GM23248 (cell line): ENCODE data around the gene BOLA2. TPM values are rescaled to one million over a fixed set of nuclear protein-coding genes. Genes with fewer than 3 reads are reported as not detected.
"Not testable (repeated sequence)": the region's sequence is repeated elsewhere in the genome, so short reads cannot be mapped to it uniquely, and the experiment has no call there.

Experiments used
- DNase-seq: peaks from one replicate; pipeline ENCODE4 v3.0.0-alpha.2; 2015
- H2AFZ ChIP-seq: fragments of 200-600 bp; sonication (generic); 2 replicates; pipeline ENCODE4 v1.6.1; 2016; ENCODE audit warnings: antibody characterized with exemption
- H3F3A ChIP-seq: fragments of 200-600 bp; sonication (generic); 2 replicates; pipeline ENCODE4 v1.6.1; 2016; ENCODE audit warnings: mild to moderate bottlenecking, antibody characterized with exemption, mixed run types; ENCODE audit not compliant: insufficient read depth
- H3K27ac ChIP-seq: fragments of 200-600 bp; sonication (generic); 2 replicates; pipeline ENCODE4 v1.5.1; 2016; ENCODE audit warnings: mild to moderate bottlenecking
- H3K27me3 ChIP-seq: fragments of 200-600 bp; sonication (generic); replicated peaks from 2 replicates; pipeline ENCODE4 v1.6.1; 2016; ENCODE audit warnings: mild to moderate bottlenecking; ENCODE audit not compliant: insufficient read depth
- H3K36me3 ChIP-seq: fragments of 200-600 bp; sonication (generic); 2 replicates; pipeline ENCODE4 v1.6.1; 2016; ENCODE audit warnings: low read depth, mild to moderate bottlenecking
- H3K4me1 ChIP-seq: fragments of 200-600 bp; sonication (generic); 2 replicates; pipeline ENCODE4 v1.6.1; 2016; ENCODE audit warnings: mild to moderate bottlenecking; ENCODE audit not compliant: insufficient read depth
- H3K4me2 ChIP-seq: fragments of 200-600 bp; sonication (generic); one replicate; pipeline ENCODE4 v1.6.1; 2016; ENCODE audit warnings: mild to moderate bottlenecking; ENCODE audit not compliant: unreplicated experiment
- H3K4me3 ChIP-seq: fragments of 200-600 bp; sonication (generic); 2 replicates; pipeline ENCODE4 v1.5.1; 2016; ENCODE audit warnings: mild to moderate bottlenecking
- H3K79me2 ChIP-seq: fragments of 200-600 bp; sonication (generic); 2 replicates; pipeline ENCODE4 v1.6.1; 2016; ENCODE audit warnings: mild to moderate bottlenecking; ENCODE audit not compliant: insufficient read depth
- H3K9ac ChIP-seq: fragments of 200-600 bp; sonication (generic); 2 replicates; pipeline ENCODE4 v1.6.1; 2016; ENCODE audit warnings: mild to moderate bottlenecking
- H3K9me2 ChIP-seq: fragments of 200-600 bp; sonication (generic); 2 replicates; pipeline ENCODE4 v1.6.1; 2016; ENCODE audit warnings: mixed run types, mild to moderate bottlenecking, moderate library complexity; ENCODE audit not compliant: insufficient read depth
- H3K9me3 ChIP-seq: fragments of 200-600 bp; sonication (generic); one replicate; pipeline ENCODE4 v1.6.1; 2017; ENCODE audit warnings: low read depth
- H4K20me1 ChIP-seq: fragments of 200-600 bp; sonication (generic); 2 replicates; pipeline ENCODE4 v1.6.0; 2016; ENCODE audit not compliant: insufficient read depth
- WGBS, 2 experiments: methylation state at CpG; one replicate each; pipeline ENCODE4 v1.1.6; 2015 to 2017; ENCODE audit warnings: low lambda C conversion rate in 2 of 2, low coverage in 1 of 2; ENCODE audit errors: missing lambda C conversion rate in 2 of 2; 5-methylcytosine and 5-hydroxymethylcytosine counted together
- in situ Hi-C: fragments of 300-500 bp; cut with MboI; formaldehyde crosslinking; loops from 2 replicates; pipeline ENCODE4 v1.15.0; 2020
- polyA plus RNA-seq: library from polyadenylated mRNA; unstranded; fragments of >200 nt; fragmentation: Nextera tagmentation; extraction: Ambion mirVana; gene quantifications from 2 replicates; pipeline ENCODE4 v1.2.1, GENCODE V29; 2016
- total RNA-seq: library from RNA; depleted of rRNA; stranded (reverse); fragments of >200 nt; shearing (Covaris generic); gene quantifications from 2 replicates; pipeline ENCODE4 v1.2.3, GENCODE V29; 2014

Gene BOLA2
- total and polyA plus RNA-seq, 2 experiments from 2014 or later: 7.2 to 13.9 TPM

DNA sequence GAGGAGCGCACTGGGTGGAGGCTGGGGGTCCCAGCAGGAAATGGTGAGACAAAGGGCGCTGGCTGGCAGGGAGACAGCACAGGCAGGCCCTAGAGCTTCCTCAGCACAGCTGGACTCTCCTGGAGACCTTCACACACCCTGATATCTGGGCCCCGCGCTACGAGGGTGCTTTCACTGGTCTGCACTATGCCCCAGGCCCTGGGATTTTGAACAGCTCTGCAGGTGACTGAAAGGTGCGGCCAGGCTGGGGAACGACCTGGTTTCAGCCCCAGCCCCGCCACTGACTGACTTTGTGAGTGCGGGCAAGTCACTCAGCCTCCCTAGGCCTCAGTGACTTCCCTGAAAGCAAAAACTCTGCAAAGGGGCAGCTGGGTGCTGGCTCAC, 6.5 kb upstream of the BOLA2 start:
- H3K27ac ChIP-seq, DNase-seq, H3K4me2 ChIP-seq, H3K4me3 ChIP-seq, H3K4me1 ChIP-seq, H3F3A ChIP-seq, H2AFZ ChIP-seq, H3K9me3 ChIP-seq, in situ Hi-C loops, H3K36me3 ChIP-seq, H3K27me3 ChIP-seq, H3K79me2 ChIP-seq, H3K9me2 ChIP-seq, H4K20me1 ChIP-seq, H3K9ac ChIP-seq: not testable (repeated sequence)
- WGBS, 2 experiments: no CpG with 5 or more reads among the region's 9 CpGs

DNA sequence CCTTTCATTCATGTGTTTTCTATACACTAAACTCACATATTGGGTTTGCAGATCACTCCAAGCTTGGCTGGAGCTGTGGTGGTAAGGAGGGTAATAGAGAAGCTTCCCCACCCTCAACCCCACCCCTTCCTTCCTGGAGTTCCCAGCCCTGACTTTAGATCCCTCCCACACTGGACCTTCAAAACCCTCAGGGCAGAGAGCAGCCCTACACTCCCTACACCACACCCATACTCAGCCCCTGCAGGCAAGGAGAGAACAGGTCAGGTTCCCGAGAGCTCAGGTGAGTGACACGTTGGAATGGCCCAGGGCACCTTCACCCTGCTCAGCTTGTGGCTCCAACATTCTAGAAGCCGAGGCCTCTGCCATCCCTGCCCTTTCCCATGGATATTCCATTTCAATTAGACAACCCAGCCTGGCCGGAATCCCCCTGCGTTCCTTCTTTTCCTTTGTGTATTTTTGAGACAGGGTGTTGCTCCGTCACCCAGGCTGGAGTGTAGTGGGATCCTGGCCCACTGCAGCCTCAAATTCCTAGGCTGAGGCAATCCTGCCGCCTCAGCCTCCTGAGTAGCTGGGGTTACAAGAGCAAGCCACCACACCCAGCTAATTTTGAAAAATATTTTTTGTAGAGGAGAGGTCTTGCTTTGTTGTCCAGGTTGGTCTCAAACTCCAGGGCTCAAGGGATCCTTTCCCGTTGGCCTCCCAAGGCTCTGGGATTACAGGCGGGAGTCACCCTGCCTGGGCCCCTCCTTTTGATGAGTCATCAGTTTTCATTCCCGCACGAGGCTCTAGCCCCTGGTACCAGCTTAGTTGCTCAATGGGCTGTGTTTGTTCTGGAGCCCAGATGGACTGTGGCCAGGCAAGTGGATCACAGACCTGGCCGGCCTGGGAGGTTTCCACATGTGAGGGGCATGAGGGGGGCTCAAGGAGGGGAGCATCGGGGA, 5.8 kb upstream of the BOLA2 start, which contains the start of gene SULT1A4:
Gene SULT1A4, plus strand, starts transcription at position 208 of the 941 bp plus-strand sequence. CDS start 1,473 bp downstream, outside the sequence.
- H2AFZ ChIP-seq, H3K9me2 ChIP-seq, H3K4me3 ChIP-seq, H3K36me3 ChIP-seq, H3K4me1 ChIP-seq, H3F3A ChIP-seq, H3K79me2 ChIP-seq, DNase-seq, H3K27me3 ChIP-seq, H3K9me3 ChIP-seq, H4K20me1 ChIP-seq, H3K9ac ChIP-seq, in situ Hi-C loops, H3K4me2 ChIP-seq, H3K27ac ChIP-seq: not testable (repeated sequence)
- no CpG with 5 or more reads among the region's 13 CpGs for WGBS, 2 experiments

DNA sequence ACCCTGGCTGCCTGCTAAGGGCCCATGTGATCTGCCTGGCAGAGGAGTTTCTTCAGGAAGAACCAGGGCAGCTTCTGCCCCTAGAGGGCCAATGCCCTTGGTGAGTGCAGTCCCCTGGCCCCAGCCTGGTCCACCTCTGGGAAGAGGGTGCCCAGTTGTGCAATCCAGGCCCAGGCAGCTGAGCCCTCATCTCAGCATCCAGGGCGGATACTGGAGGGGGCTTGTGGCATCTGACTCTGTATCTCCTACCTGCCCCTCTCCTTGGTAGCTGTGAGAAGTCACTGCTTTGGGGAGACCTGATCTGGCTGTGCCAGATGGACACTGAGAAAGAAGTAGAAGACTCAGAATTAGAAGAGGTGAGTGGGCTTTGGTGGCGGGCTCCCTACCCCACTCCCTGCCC, 3.5 kb upstream of the BOLA2 start:
- in situ Hi-C loops, H3K79me2 ChIP-seq, H3K4me2 ChIP-seq, H4K20me1 ChIP-seq, H3K4me3 ChIP-seq, H3K27me3 ChIP-seq, DNase-seq, H2AFZ ChIP-seq, H3K36me3 ChIP-seq, H3K9me2 ChIP-seq, H3K27ac ChIP-seq, H3K4me1 ChIP-seq, H3K9me3 ChIP-seq, H3K9ac ChIP-seq, H3F3A ChIP-seq: not testable (repeated sequence)
- 85% methylated on average over 1 of the region's 2 CpGs for WGBS, 2 experiments

DNA sequence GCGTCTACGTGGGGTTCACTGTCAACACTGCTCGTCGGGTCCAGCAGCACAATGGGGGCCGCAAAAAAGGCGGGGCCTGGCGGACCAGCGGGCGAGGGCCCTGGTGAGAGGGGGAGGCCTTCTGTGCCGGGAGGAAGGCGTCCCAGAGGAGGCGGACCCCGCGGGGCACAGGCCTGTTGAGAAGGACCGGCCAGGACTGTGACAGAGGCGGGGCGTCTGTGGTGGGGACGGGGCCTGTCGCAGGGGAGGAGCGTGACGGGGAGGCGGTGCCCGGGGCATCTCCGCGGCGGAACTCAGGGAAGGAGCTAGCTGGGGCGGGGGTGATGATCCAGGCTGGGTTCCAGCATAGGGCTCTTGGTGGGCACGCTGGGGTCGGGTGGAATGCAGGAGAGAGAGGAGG, 677 bp upstream of the BOLA2 start:
- H3F3A ChIP-seq, DNase-seq, H3K27me3 ChIP-seq, H2AFZ ChIP-seq, H3K9me2 ChIP-seq, H3K9ac ChIP-seq, H3K79me2 ChIP-seq, H3K4me2 ChIP-seq, H3K27ac ChIP-seq, H3K4me1 ChIP-seq, H3K36me3 ChIP-seq, H3K4me3 ChIP-seq, in situ Hi-C loops, H4K20me1 ChIP-seq, H3K9me3 ChIP-seq: not testable (repeated sequence)
- WGBS, 2 experiments: no CpG with 5 or more reads among the region's 29 CpGs

DNA sequence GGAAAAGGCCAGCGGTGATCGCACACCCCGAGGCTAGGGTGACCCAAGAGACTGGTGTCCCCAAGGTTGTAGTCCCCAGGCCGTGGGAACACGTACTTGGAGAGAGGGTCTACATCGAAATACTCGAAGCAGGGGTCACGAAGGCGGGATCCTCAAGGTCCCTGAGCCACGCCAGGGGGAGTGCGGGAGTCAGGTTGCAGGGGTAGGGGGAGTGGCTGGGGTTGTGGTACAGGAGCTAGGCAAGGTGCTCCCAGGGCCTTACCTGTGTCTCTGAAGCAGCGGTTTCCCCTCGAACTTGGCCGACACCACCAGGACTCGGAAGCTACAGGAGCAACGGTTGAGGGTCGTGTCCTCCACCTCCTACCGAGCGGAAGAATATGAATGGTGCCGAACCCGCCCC, 397 bp downstream of the BOLA2 start:
- H3K4me2 ChIP-seq, in situ Hi-C loops, H2AFZ ChIP-seq, H3K9ac ChIP-seq, H3K79me2 ChIP-seq, H3K27ac ChIP-seq, H3K4me3 ChIP-seq, H3K9me3 ChIP-seq, H3K9me2 ChIP-seq, H4K20me1 ChIP-seq, DNase-seq, H3K4me1 ChIP-seq, H3K27me3 ChIP-seq, H3K36me3 ChIP-seq, H3F3A ChIP-seq: not testable (repeated sequence)
- no CpG with 5 or more reads among the region's 21 CpGs for WGBS, 2 experiments

DNA sequence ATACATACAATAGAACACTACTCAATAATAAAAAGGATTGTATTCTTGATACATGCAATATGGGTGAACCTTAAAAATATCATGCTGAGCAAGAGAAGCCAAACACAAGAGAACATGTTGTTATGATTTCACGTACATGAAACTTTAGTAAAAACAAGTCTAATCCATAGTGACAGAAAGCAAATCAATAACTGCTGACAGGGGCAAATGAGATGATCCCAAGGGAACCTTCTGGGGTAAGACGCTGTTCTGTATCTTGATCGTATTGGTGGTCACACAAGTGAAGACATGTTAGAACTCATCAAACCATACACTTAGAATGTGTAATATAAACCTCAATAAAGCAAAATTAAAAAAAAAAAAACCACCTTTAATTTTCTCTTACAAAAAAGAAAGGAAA, 28.8 kb downstream of the BOLA2 start:
- in situ Hi-C loops, H3K4me3 ChIP-seq, H3K9me3 ChIP-seq, H3K36me3 ChIP-seq, H3K9me2 ChIP-seq, H3F3A ChIP-seq, H3K27ac ChIP-seq, H2AFZ ChIP-seq, H3K79me2 ChIP-seq, H3K27me3 ChIP-seq, H3K9ac ChIP-seq, DNase-seq, H4K20me1 ChIP-seq, H3K4me1 ChIP-seq, H3K4me2 ChIP-seq: not testable (repeated sequence)
- 99 to 100% methylated on average over 3 of the region's 3 CpGs for whole genome bisulfite sequencing, 2 experiments

DNA sequence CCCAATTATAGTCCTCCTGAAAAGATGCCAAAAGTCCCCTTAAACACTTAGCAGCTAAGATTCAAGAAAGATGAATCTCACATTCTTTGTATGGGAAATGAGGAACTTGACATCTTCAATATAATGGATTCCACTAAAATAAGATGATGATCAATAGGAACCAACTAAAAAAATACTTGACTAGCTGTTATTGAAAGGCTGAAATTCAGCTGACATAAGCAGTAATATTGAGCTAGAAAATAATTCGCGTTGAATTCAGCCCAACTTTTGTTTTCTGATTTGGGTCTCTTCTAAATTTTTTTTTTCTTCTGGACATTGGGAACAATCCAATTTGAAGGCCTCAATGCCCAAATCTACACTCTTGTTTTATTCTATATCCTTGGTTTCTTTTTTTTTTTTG, 30.6 kb downstream of the BOLA2 start:
- H3K4me1 ChIP-seq, H3K27ac ChIP-seq, in situ Hi-C loops, H3F3A ChIP-seq, H3K9me3 ChIP-seq, H3K4me3 ChIP-seq, H4K20me1 ChIP-seq, H3K27me3 ChIP-seq, DNase-seq, H3K9ac ChIP-seq, H3K4me2 ChIP-seq, H3K9me2 ChIP-seq, H2AFZ ChIP-seq, H3K79me2 ChIP-seq, H3K36me3 ChIP-seq: not testable (repeated sequence)
- WGBS, 2 experiments: 98% methylated on average over 2 of the region's 2 CpGs
